Aorta (tissue), 5 donors: ENCODE measurements around the gene DCTPP1. TPM values are rescaled to one million over a fixed set of nuclear protein-coding genes. Genes with fewer than 3 reads are reported as not detected.
"Not testable (repeated sequence)": the region's sequence is repeated elsewhere in the genome, so short reads cannot be mapped to it uniquely, and the experiment has no call there.

Experiments
- ATAC-seq: fragments of 200-7000 bp; cut with Tn5 transposase; one replicate; pipeline ENCODE4 v1.9.1; 2022; ENCODE audit warnings: moderate library complexity; ENCODE audit not compliant: low FRiP score
- DNase-seq, 2 donors: peaks; one replicate each; pipeline ENCODE4 v3.0.0-alpha.2; 2020
- H3K27ac ChIP-seq, 2 donors: one replicate each; pipeline ENCODE4 v1.5.1; 2013; ENCODE audit warnings: low read length in 2 of 2, mild to moderate bottlenecking in 2 of 2, moderate library complexity in 2 of 2, control low read depth in 1 of 2, inconsistent platforms in 1 of 2, low read depth in 1 of 2
- H3K27me3 ChIP-seq, 2 donors: one replicate each; pipeline ENCODE4 v1.6.1; 2013; ENCODE audit warnings: control low read depth in 1 of 2, low read length in 1 of 2, mild to moderate bottlenecking in 1 of 2, moderate library complexity in 1 of 2; ENCODE audit not compliant: insufficient read depth in 2 of 2, control insufficient read depth in 1 of 2
- H3K36me3 ChIP-seq, 2 donors: one replicate each; pipeline ENCODE4 v1.6.1; 2013; ENCODE audit warnings: control low read depth in 1 of 2, low read length in 1 of 2, mild to moderate bottlenecking in 1 of 2; ENCODE audit not compliant: insufficient read depth in 2 of 2, control insufficient read depth in 1 of 2
- H3K4me1 ChIP-seq, 2 donors: one replicate each; pipeline ENCODE4 v1.6.1; 2013; ENCODE audit warnings: low read length in 2 of 2, control low read depth in 1 of 2, mild to moderate bottlenecking in 1 of 2, moderate library complexity in 1 of 2; ENCODE audit not compliant: insufficient read depth in 2 of 2, control insufficient read depth in 1 of 2
- H3K4me3 ChIP-seq, 2 donors: one replicate each; pipeline ENCODE4 v1.5.1; 2013; ENCODE audit warnings: low read length in 2 of 2, control low read depth in 1 of 2, mild to moderate bottlenecking in 1 of 2
- H3K9me3 ChIP-seq: one replicate; pipeline ENCODE4 v1.6.1; 2013; ENCODE audit warnings: mild to moderate bottlenecking, low read length; ENCODE audit not compliant: control insufficient read depth
- WGBS, 2 donors: extraction: QIAGEN DNeasy Blood & Tissue Kit; methylation state at CpG; one replicate each; pipeline ENCODE4 v1.1.7; 2013; 5-methylcytosine and 5-hydroxymethylcytosine counted together
- intact Hi-C, 2 donors: fragments of 100-400 bp; cut with DNase I; formaldehyde crosslinking; loops; one replicate each; pipeline versions ENCODE4 v1.14.2 to v1.15.0; 2022
- long read RNA-seq, 2 donors: library from polyadenylated mRNA; unstranded; transcript quantifications; one replicate each; pipeline ENCODE4 v2.0.0, GENCODE V29; 2020 to 2021
- polyA plus RNA-seq, 2 donors: library from polyadenylated mRNA; stranded (reverse); fragments of 200-250 nt; gene quantifications; one replicate each; pipeline ENCODE4 v1.2.3, GENCODE V29; 2013
- total RNA-seq, 2 donors: library from RNA; stranded (reverse); fragmentation: NEBNext Ultra II Directional; extraction: Animal tissue kit (Norgen Biotek cat#: 25700); gene quantifications; one replicate each; pipeline ENCODE4 v1.2.1, GENCODE V29; 2021
- donor health status: healthy with polysubstance abuse.
- donor health status: Bipolar disorder and iron deficiency.
- donor health status: DM: no; HTN: no; CAD: no.
- donor health status: DM: no; HTN: no; CAD: no.
- donor health status: DM: yes; HTN: yes; CAD: no.

DCTPP1 gene
- total RNA-seq, result 10 to 100 TPM; 18.2 to 19.7 TPM
- 10 to 100 TPM; 16.6 to 36.3 TPM for polyA plus RNA-seq
- long read RNA-seq, donor 1, transcript DCTPP1-201 (3 exons, 1,222 nt), result major isoform, 39 of 42 reads
- long read RNA-seq, donor 1, partial matches to known transcripts, result 0 of 42 reads
- long read RNA-seq, donor 1, other reads (novel, unspliced or antisense), result 3 of 42 reads
- long read RNA-seq, donor 2, transcript DCTPP1-201 (3 exons, 1,222 nt), result major isoform, 16 of 17 reads
- long read RNA-seq, donor 2, partial matches to known transcripts, result 0 of 17 reads
- long read RNA-seq, donor 2, other reads (novel, unspliced or antisense), result 1 of 17 reads

GRCh38 chr16:30429678-30430427, at the start of gene DCTPP1:
Gene DCTPP1, minus strand, starts transcription at chr16:30430030. Its CDS starts 50 bp downstream, at chr16:30429980.
- Histone ChIP-seq H3K4me3 (peak within 1 kb of the TSS; percentile 37 to 59), H3K36me3 (no peaks in the 10 kb centered on the region), H3K9me3 (no peaks in the 10 kb centered on the region), H3K4me1 (no peaks in the 10 kb centered on the region), H3K27me3 (no peaks in the 10 kb centered on the region), H3K27ac (peak within 1 kb of the TSS in 1 of 2 donors; percentile 30)
- WGBS, 2 donors, result 0 to 2% methylated on average over 49 of the region's 49 CpGs
- DNase-seq (peak; percentile 96 to 97), ATAC-seq (peak; percentile 97)
- intact Hi-C loops, result loop anchor here in 1 of 2 donors (2.0 kb wide), 1 partner anchor 97 kb away; the partner anchor contains the start of gene ZNF768

- Histone ChIP-seq H3K9me3 (no peaks in the 10 kb centered on the region), H3K27me3 (no peaks in the 10 kb centered on the region), H3K27ac (no peak overlapping the region), H3K36me3 (no peaks in the 10 kb centered on the region), H3K4me3 (no peak overlapping the region), H3K4me1 (no peaks in the 10 kb centered on the region)
- DNase-seq (no peak), ATAC-seq (no peak)
- intact Hi-C loops, result no loop called here
- 88% methylated on average over 12 of the region's 12 CpGs for WGBS, 2 donors
These were observed 49.1 kb upstream of the DCTPP1 start for GRCh38 chr16:30478766-30479478.

GRCh38 chr16:30477773-30478172, 47.9 kb upstream of the DCTPP1 start:
- H3K9me3 ChIP-seq, H3K27ac ChIP-seq, H3K4me1 ChIP-seq, DNase-seq, H3K36me3 ChIP-seq, intact Hi-C loops, H3K27me3 ChIP-seq, H3K4me3 ChIP-seq, ATAC-seq: not testable (repeated sequence)
- WGBS, 2 donors, result 84 to 88% methylated on average over 3 of the region's 3 CpGs

GRCh38 chr16:30476991-30477390, 47.2 kb upstream of the DCTPP1 start:
- intact Hi-C loops, result no loop called here
- Histone ChIP-seq H3K4me3 (no peak overlapping the region), H3K36me3 (no peaks in the 10 kb centered on the region), H3K9me3 (no peaks in the 10 kb centered on the region), H3K4me1 (no peaks in the 10 kb centered on the region), H3K27ac (no peak overlapping the region), H3K27me3 (no peaks in the 10 kb centered on the region)
- ATAC-seq (no peak), DNase-seq (no peak)
- WGBS, 2 donors, result 68 to 75% methylated on average over 3 of the region's 3 CpGs

GRCh38 chr16:30474684-30475083, 44.9 kb upstream of the DCTPP1 start:
- no peaks in the 10 kb centered on the region for H3K4me1 ChIP-seq
- 81 to 85% methylated on average over 7 of the region's 7 CpGs for WGBS, 2 donors
- no peak overlapping the region for H3K27ac ChIP-seq
- H3K36me3 ChIP-seq, result no peaks in the 10 kb centered on the region
- ATAC-seq, result no peak
- intact Hi-C loops, result no loop called here
- DNase-seq, result no peak
- H3K9me3 ChIP-seq, result no peaks in the 10 kb centered on the region
- H3K27me3 ChIP-seq, result no peaks in the 10 kb centered on the region
- H3K4me3 ChIP-seq, result no peak overlapping the region

- WGBS, 2 donors, result 16 to 18% methylated on average over 31 to 35 of the region's 35 CpGs
- no peak for ATAC-seq
- Histone ChIP-seq H3K27me3 (no peaks in the 10 kb centered on the region), H3K9me3 (no peaks in the 10 kb centered on the region), H3K27ac (no peak overlapping the region), H3K4me3 (no peak overlapping the region), H3K36me3 (no peaks in the 10 kb centered on the region), H3K4me1 (no peaks in the 10 kb centered on the region)
- intact Hi-C loops, result no loop called here
- DNase-seq, result no peak
These were observed 44.2 kb upstream of the DCTPP1 start for GRCh38 chr16:30474074-30474452.

- ATAC-seq (no peak), DNase-seq (peak in 1 of 2 donors; percentile 64)
- Histone ChIP-seq H3K9me3 (no peaks in the 10 kb centered on the region), H3K4me3 (no peak overlapping the region), H3K4me1 (no peaks in the 10 kb centered on the region), H3K27me3 (no peaks in the 10 kb centered on the region), H3K36me3 (no peaks in the 10 kb centered on the region), H3K27ac (no peak overlapping the region)
- WGBS, 2 donors, result 61 to 63% methylated on average over 18 to 19 of the region's 19 CpGs
- intact Hi-C loops, result no loop called here
These were observed 43.6 kb upstream of the DCTPP1 start for GRCh38 chr16:30473231-30474073.

- Histone ChIP-seq H3K4me1 (no peaks in the 10 kb centered on the region), H3K27me3 (no peaks in the 10 kb centered on the region), H3K27ac (no peak within 1 kb of the TSS), H3K36me3 (no peaks in the 10 kb centered on the region), H3K9me3 (no peaks in the 10 kb centered on the region), H3K4me3 (no peak within 1 kb of the TSS)
- DNase-seq (peak; percentile 74 to 81), ATAC-seq (peak; percentile 62)
- WGBS, 2 donors, result 63 to 67% methylated on average over 8 of the region's 8 CpGs
- intact Hi-C loops, result no loop called here
These were observed 42.6 kb upstream of the DCTPP1 start, which contains the start of gene ITGAL for GRCh38 chr16:30472328-30472942. Gene ITGAL, plus strand, starts transcription at chr16:30472742. Its CDS starts 96 bp downstream, at chr16:30472838.
